AG08396 (cell line): ENCODE results near the gene ATPAF1.

Source experiments
- DNase-seq: peaks from one replicate; pipeline ENCODE4 v3.0.0; 2012; ENCODE audit warnings: low spot score, mixed read lengths

Gene ATPAF1

DNA sequence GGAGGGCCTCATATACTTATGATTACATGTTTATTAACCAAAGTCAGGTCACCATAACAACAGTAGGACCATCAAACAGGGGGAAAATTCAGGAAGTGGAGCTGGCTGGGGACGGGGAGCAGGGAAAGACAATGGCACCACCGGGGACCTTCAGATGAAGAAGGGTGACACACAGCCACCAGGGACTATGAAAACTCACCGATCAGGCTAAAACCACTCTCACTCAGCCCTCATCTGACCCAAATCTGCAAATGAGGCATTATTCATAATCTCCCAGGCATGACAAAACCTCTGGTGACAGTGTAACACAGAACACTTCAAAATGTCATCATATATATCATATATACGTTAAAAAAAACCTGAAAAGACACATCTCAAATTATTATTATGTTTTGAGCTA lies 75.3 kb downstream of the ATPAF1 start:
- no peak for DNase-seq

- no peak for DNase-seq
Observed at GRCh38 chr1:46589529-46589928, 78.6 kb downstream of the ATPAF1 start.

GRCh38 chr1:46587069-46587468 lies 81.1 kb downstream of the ATPAF1 start:
- no peak for DNase-seq

DNA sequence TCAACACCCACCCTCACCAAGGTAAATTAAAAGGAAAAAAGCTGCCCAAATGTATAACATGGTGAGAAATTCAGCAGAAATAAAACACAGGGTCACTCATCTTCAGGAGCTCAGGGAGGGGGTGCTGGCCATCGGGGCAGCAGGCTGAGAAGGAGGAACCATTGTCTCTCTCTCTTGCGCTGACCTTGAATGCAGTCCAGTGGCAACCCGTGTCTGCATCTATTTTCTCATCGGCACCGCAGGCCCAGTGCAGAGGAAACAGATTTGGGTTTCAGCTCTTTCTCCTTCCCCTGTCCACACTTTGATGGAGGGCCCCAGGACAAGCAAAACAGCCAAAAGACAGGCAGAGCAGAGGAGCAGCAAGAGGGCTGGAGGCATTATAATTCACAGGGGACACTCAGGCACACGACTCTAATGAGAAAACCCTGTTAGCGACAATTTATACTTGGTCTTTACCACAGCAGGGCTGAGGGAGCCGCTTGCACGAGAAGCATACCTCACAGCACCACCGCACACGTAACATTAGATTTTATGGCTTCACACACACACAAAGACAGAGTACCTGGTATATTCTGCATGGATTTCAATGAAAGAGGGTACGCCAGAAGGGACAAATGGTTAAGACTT lies 82.7 kb downstream of the ATPAF1 start:
- DNase-seq: no peak

DNA sequence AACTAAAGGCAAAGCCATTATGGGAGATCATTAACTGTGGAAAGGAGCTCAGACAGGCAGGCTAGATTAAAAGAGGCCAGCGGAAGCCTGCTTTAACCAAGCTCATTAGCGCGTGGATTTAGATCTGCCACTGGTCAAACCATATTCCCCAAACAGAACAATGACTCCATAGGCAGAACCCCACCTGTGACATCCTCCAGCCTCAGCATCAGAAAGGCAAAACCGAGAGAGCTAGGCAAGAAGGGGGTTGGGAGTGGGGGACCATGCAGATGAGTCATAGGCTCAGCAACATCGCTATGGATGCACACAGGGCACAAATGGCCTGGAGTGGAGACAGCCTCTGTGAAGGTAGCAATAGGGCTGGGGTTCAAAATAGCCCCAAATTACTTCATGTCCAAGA lies 84.7 kb downstream of the ATPAF1 start:
- DNase-seq: no peak

DNA sequence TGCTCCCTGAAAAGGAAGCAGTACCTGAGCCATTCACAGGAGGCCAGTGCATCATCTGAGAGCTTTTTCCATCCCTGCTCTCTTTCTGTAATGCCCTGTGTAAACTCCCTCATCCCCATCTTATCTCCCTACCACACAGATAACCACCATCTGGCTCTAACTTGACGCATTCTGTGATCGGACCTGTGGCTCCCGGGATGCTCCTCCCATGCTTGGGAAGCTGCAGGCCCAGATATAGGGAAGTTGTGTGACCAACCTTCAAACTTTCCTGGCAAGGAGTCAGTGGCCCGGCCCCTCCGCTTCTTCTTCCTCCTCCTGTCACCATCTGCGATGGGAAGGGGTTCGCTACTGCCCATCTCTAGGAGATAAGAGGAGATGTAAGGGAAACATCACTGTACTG lies 85.2 kb downstream of the ATPAF1 start:
- DNase-seq: no peak
